ENCODE results near the gene OR10D3.

DNA sequence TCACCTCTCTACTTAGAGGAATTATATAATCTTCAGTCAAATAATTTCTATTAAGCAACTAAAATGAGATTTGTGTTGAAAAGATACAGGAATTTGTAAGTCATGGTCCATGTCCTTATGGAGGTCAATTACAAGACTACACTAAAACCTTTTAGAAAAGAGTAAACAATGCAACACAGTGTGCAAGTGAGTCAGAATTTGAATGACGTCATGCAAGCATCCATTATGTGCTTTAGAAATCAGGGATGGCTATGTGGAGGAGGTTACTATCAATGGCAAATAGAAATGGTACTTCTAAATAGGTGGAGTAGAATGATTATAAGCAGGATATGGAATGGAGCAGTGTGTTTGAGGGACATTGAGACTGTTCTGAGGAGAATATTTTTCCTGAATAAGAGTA lies 16.6 kb downstream of the OR10D3 start:
- TF ChIP-seq, protein P1, sequence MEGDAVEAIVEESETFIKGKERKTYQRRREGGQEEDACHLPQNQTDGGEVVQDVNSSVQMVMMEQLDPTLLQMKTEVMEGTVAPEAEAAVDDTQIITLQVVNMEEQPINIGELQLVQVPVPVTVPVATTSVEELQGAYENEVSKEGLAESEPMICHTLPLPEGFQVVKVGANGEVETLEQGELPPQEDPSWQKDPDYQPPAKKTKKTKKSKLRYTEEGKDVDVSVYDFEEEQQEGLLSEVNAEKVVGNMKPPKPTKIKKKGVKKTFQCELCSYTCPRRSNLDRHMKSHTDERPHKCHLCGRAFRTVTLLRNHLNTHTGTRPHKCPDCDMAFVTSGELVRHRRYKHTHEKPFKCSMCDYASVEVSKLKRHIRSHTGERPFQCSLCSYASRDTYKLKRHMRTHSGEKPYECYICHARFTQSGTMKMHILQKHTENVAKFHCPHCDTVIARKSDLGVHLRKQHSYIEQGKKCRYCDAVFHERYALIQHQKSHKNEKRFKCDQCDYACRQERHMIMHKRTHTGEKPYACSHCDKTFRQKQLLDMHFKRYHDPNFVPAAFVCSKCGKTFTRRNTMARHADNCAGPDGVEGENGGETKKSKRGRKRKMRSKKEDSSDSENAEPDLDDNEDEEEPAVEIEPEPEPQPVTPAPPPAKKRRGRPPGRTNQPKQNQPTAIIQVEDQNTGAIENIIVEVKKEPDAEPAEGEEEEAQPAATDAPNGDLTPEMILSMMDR (IDR thresholded peaks at IDR 0.05; ENCODE audit: low read length) = no peak
- TF ChIP-seq EZH2 (optimal IDR thresholded peaks at IDR 0.05; ENCODE audit: low read depth, low read length) (no peak), EZH2phosphoT487 (IDR thresholded peaks at IDR 0.05; ENCODE audit: low read length) (no peak)
